IMR-90 (cell line): ENCODE data around the gene ZNF609. TPM values are rescaled to one million over a fixed set of nuclear protein-coding genes. Genes with fewer than 3 reads are reported as not detected.
A peak's percentile ranks its signal among the peaks of the same experiment; 100 is the strongest.

Experiments used
- ATAC-seq: fragments of 200-7000 bp; cut with Tn5 transposase; 2 replicates; pipeline ENCODE4 v1.9.1; 2020; ENCODE audit warnings: low read depth, mild to moderate bottlenecking, moderate library complexity
- BruUV-seq: library from RNA; stranded (reverse); fragments of 400-500 nt; replicated peaks from 2 replicates; lab custom pipeline; 2021; lab: Mats Ljungman, UMichigan
- CTCF ChIA-PET: fragments of 300-600 bp; formaldehyde crosslinking; extraction: SDS; loops from one replicate; lab custom pipeline; 2021; ENCODE audit warnings: antibody characterized with exemption; lab: Yijun Ruan, JAX
- POLR2A ChIA-PET: fragments of 300-600 bp; sonication (Branson Sonifier 250); formaldehyde crosslinking; loops from one replicate; lab custom pipeline; 2022; ENCODE audit warnings: antibody characterized with exemption; ENCODE audit not compliant: unreplicated experiment; lab: Charles Lee
- DNase-seq: peaks from one replicate; pipeline ENCODE4 v3.0.0; 2013
- H2AFZ ChIP-seq: replicated peaks from 2 replicates; pipeline ENCODE3; 2013; ENCODE audit warnings: low read length, mild to moderate bottlenecking; ENCODE audit not compliant: poor library complexity
- H2AK5ac ChIP-seq: 2 replicates; pipeline ENCODE4 v1.6.1; 2013; ENCODE audit warnings: low read depth, low read length, inconsistent platforms
- H2AK9ac ChIP-seq: replicated peaks from 2 replicates; pipeline ENCODE3; 2013; ENCODE audit warnings: mild to moderate bottlenecking, low read depth, low read length, moderate library complexity; ENCODE audit not compliant: poor library complexity
- H2BK120ac ChIP-seq: 2 replicates; pipeline ENCODE4 v1.6.1; 2013; ENCODE audit warnings: low read depth, low read length, inconsistent platforms
- H2BK15ac ChIP-seq: 3 replicates; pipeline ENCODE4 v1.6.1; 2013; ENCODE audit warnings: low read depth, low read length, inconsistent platforms
- H2BK20ac ChIP-seq: 2 replicates; pipeline ENCODE4 v1.6.1; 2013; ENCODE audit warnings: low read depth, mild to moderate bottlenecking, inconsistent platforms, low read length, moderate library complexity
- H2BK5ac ChIP-seq: 2 replicates; pipeline ENCODE4 v1.6.1; 2013; ENCODE audit warnings: mild to moderate bottlenecking, low read depth, low read length, inconsistent platforms; ENCODE audit not compliant: poor library complexity, severe bottlenecking
- H3K14ac ChIP-seq: replicated peaks from 2 replicates; pipeline ENCODE4 v1.6.1; 2013; ENCODE audit warnings: low read depth, low read length, inconsistent platforms
- H3K18ac ChIP-seq: 2 replicates; pipeline ENCODE4 v1.6.1; 2013; ENCODE audit warnings: low read depth, low read length, control low read depth
- H3K23ac ChIP-seq: 2 replicates; pipeline ENCODE4 v1.6.1; 2013; ENCODE audit warnings: low read depth, low read length, inconsistent platforms
- H3K27ac ChIP-seq: 2 replicates; pipeline ENCODE4 v1.5.1; 2013; ENCODE audit warnings: mild to moderate bottlenecking, control low read depth, low read length; ENCODE audit not compliant: insufficient read depth
- H3K27me3 ChIP-seq: 2 replicates; pipeline ENCODE4 v1.6.1; 2013; ENCODE audit warnings: low read length; ENCODE audit not compliant: control insufficient read depth, insufficient read depth
- H3K36me3 ChIP-seq: 2 replicates; pipeline ENCODE4 v1.6.1; 2013; ENCODE audit warnings: low read length, mixed read lengths; ENCODE audit not compliant: control insufficient read depth, insufficient read depth
- H3K4ac ChIP-seq: 2 replicates; pipeline ENCODE4 v1.6.1; 2013; ENCODE audit warnings: low read depth, low read length, inconsistent platforms
- H3K4me1 ChIP-seq: 2 replicates; pipeline ENCODE4 v1.6.1; 2013; ENCODE audit warnings: low read length, mixed read lengths; ENCODE audit not compliant: control insufficient read depth, insufficient read depth
- H3K4me2 ChIP-seq: 2 replicates; pipeline ENCODE4 v1.6.1; 2013; ENCODE audit warnings: low read depth, mild to moderate bottlenecking, control low read depth, low read length, moderate library complexity
- H3K4me3 ChIP-seq: 2 replicates; pipeline ENCODE4 v1.5.1; 2013; ENCODE audit warnings: low read depth, mild to moderate bottlenecking, control low read depth, low read length, moderate library complexity; ENCODE audit not compliant: insufficient read depth
- H3K56ac ChIP-seq: 2 replicates; pipeline ENCODE4 v1.6.1; 2013; ENCODE audit warnings: low read length, inconsistent platforms; ENCODE audit not compliant: insufficient read depth; ENCODE audit errors: extremely low read depth
- H3K79me1 ChIP-seq, 2 experiments: 2 replicates each; pipeline ENCODE4 v1.6.1; 2013; ENCODE audit warnings: low read length in 2 of 2, inconsistent platforms in 1 of 2, low read depth in 1 of 2
- H3K9ac ChIP-seq: 2 replicates; pipeline ENCODE4 v1.6.1; 2013; ENCODE audit warnings: low read depth, low read length, control low read depth
- H3K9me1 ChIP-seq: 2 replicates; pipeline ENCODE4 v1.6.1; 2013; ENCODE audit warnings: low read length, inconsistent platforms; ENCODE audit not compliant: insufficient read depth
- H3K9me3 ChIP-seq: 2 replicates; pipeline ENCODE4 v1.6.1; 2013; ENCODE audit warnings: low read length; ENCODE audit not compliant: control insufficient read depth, insufficient read depth
- H4K20me1 ChIP-seq: 2 replicates; pipeline ENCODE4 v1.6.1; 2013; ENCODE audit warnings: low read length, inconsistent platforms; ENCODE audit not compliant: insufficient read depth
- H4K5ac ChIP-seq: 2 replicates; pipeline ENCODE4 v1.6.1; 2013; ENCODE audit warnings: mild to moderate bottlenecking, low read depth, low read length, control low read depth
- H4K8ac ChIP-seq, 2 experiments: 2 replicates each; pipeline ENCODE4 v1.6.1; 2013; ENCODE audit warnings: low read depth in 2 of 2, low read length in 2 of 2, control low read depth in 1 of 2, inconsistent platforms in 1 of 2
- H4K91ac ChIP-seq: 2 replicates; pipeline ENCODE4 v1.6.1; 2013; ENCODE audit warnings: low read depth, low read length, inconsistent platforms; ENCODE audit not compliant: insufficient read depth
- POLR2A ChIP-seq: IDR thresholded peaks from 2 replicates; pipeline ENCODE4 v1.6.1; 2012; ENCODE audit warnings: mild to moderate bottlenecking, low read depth, low read length
- RFX5 ChIP-seq: IDR thresholded peaks from 2 replicates; pipeline ENCODE4 v1.8.0; 2012; ENCODE audit warnings: low read depth, mild to moderate bottlenecking, low read length, moderate library complexity
- USF2 ChIP-seq: fragments of 150-350 bp; IDR thresholded peaks from 2 replicates; pipeline ENCODE4 v1.6.1; 2017; ENCODE audit warnings: mild to moderate bottlenecking, antibody characterized with exemption, low read length, low read depth
- WGBS, 2 experiments: methylation state at CpG; one replicate each; pipeline versions ENCODE4 v1.1.5 to v1.1.7; 2013; ENCODE audit warnings: missing lambda C conversion rate in 2 of 2; ENCODE audit not compliant: insufficient read length in 1 of 2; ENCODE audit errors: extremely low coverage in 2 of 2; 5-methylcytosine and 5-hydroxymethylcytosine counted together
- dilution Hi-C: fragments of 300-500 bp; cut with HindIII; formaldehyde crosslinking; loops from one replicate; pipeline ENCODE4 v1.14.3; 2018; ENCODE audit warnings: low sequenced_read_pairs; ENCODE audit not compliant: unreplicated experiment
- in situ Hi-C: fragments of 300-500 bp; cut with MboI; formaldehyde crosslinking; loops from 3 replicates; pipeline ENCODE4 v1.14.3; 2019; ENCODE audit warnings: low sequenced_read_pairs, inconsistent platforms, mixed read lengths
- intact Hi-C: fragments of 100-400 bp; cut with micrococcal nuclease; formaldehyde crosslinking; loops from 2 replicates; pipeline ENCODE4 v1.10.0; 2022
- polyA plus RNA-seq, 3 experiments: library from polyadenylated mRNA; depleted of rRNA; stranded (reverse); fragments of >200 nt; gene quantifications; 2 replicates each; pipeline ENCODE4 v1.2.3, GENCODE V29; 2012; ENCODE audit warnings: low replicate concordance in 1 of 3
- total RNA-seq: library from RNA; depleted of rRNA; stranded (reverse); fragments of >200 nt; gene quantifications from 2 replicates; pipeline ENCODE4 v1.2.3, GENCODE V29; 2012

The ZNF609 gene
- total and polyA plus RNA-seq, 2 of the 4 experiments (the other 2 are of a cell fraction), result 10.4 to 12.5 TPM

GRCh38 chr15:64443016-64443415 is 17.4 kb upstream of the ZNF609 start:
- H3K4me3 ChIP-seq, result no peak overlapping the region

More at GRCh38 chr15:64443016-64443415, 17.4 kb upstream of the ZNF609 start:
- no CpG with 5 or more reads among the region's 2 CpGs for WGBS, 2 experiments
- peaks cover 8 to 39% of the 10 kb centered on the region in 2 experiments; a peak in 3 of 4 replicates for H3K79me1 ChIP-seq
- H4K91ac ChIP-seq, result peak overlapping the region; percentile 30; the same call in 1 of the 2 replicates
- no peak overlapping the region; the same call in 1 of the 2 replicates for H3K56ac ChIP-seq
- H3K9ac ChIP-seq, result no peak overlapping the region
- DNase-seq, result peak; percentile 22
- H2BK5ac ChIP-seq, result peak overlapping the region; percentile 74
- POLR2A ChIA-PET, result no interaction called here
- BruUV-seq, result no TSS peak
- in situ Hi-C loops, result no loop called here
- no peak overlapping the region for H2AK9ac ChIP-seq
- no peaks in the 10 kb centered on the region for H4K20me1 ChIP-seq
- peak overlapping the region; percentile 54; the same call in 1 of the 2 replicates for H2AK5ac ChIP-seq
- H3K4me2 ChIP-seq, result no peak overlapping the region
- peak overlapping the region; percentile 85; the same call in 1 of the 2 replicates for H3K27ac ChIP-seq
- H3K18ac ChIP-seq, result peak overlapping the region; percentile 86; the same call in 1 of the 2 replicates
- peaks cover 12% of the 10 kb centered on the region for H3K9me1 ChIP-seq
- no peak overlapping the region for H2AFZ ChIP-seq
- intact Hi-C loops, result no loop called here
- CTCF ChIA-PET, result no interaction called here
- H3K36me3 ChIP-seq, result peaks cover 9% of the 10 kb centered on the region
- peak overlapping the region; percentile 25; the same call in 1 of the 2 replicates for H4K5ac ChIP-seq
- H3K4me1 ChIP-seq, result peaks cover 8% of the 10 kb centered on the region
- dilution Hi-C loops, result no loop called here
- H3K9me3 ChIP-seq, result no peaks in the 10 kb centered on the region
- H3K14ac ChIP-seq, result peak overlapping the region; percentile 84
- H3K4ac ChIP-seq, result peak overlapping the region; percentile 78; the same call in 1 of the 2 replicates
- no peaks in the 10 kb centered on the region for H3K27me3 ChIP-seq
- TF ChIP-seq USF2 (no peak), POLR2A (no peak), RFX5 (no peak)
- peak overlapping the region; percentile 53; the same call in 2 of the 3 replicates for H2BK15ac ChIP-seq
- peak overlapping the region; percentile 92; the same call in 1 of the 2 replicates for H2BK120ac ChIP-seq
- peak overlapping the region; percentile 61; the same call in 1 of the 2 replicates for H3K23ac ChIP-seq
- H4K8ac ChIP-seq, result peak overlapping the region in 1 of 2 experiments; percentile 61; a peak in 1 of 4 replicates
- no peak for ATAC-seq
- H2BK20ac ChIP-seq, result peak overlapping the region; percentile 77
